ES-I3 (cell line): ENCODE data around the gene RFC3.

Experiments
- H3K36me3 ChIP-seq: 2 replicates; pipeline ENCODE4 v1.6.1; 2013; ENCODE audit warnings: mild to moderate bottlenecking, low read length, control low read depth, moderate library complexity; ENCODE audit not compliant: insufficient read depth
- H3K4me1 ChIP-seq: 2 replicates; pipeline ENCODE4 v1.6.1; 2013; ENCODE audit warnings: mild to moderate bottlenecking, control low read depth, low read length; ENCODE audit not compliant: insufficient read depth
- H3K9ac ChIP-seq: 2 replicates; pipeline ENCODE4 v1.6.1; 2013; ENCODE audit warnings: low read depth, mild to moderate bottlenecking, low read length, moderate library complexity
- H3K9me3 ChIP-seq: 2 replicates; pipeline ENCODE4 v1.6.1; 2013; ENCODE audit warnings: mild to moderate bottlenecking, low read length, moderate library complexity; ENCODE audit not compliant: control insufficient read depth, insufficient read depth

Gene RFC3

DNA sequence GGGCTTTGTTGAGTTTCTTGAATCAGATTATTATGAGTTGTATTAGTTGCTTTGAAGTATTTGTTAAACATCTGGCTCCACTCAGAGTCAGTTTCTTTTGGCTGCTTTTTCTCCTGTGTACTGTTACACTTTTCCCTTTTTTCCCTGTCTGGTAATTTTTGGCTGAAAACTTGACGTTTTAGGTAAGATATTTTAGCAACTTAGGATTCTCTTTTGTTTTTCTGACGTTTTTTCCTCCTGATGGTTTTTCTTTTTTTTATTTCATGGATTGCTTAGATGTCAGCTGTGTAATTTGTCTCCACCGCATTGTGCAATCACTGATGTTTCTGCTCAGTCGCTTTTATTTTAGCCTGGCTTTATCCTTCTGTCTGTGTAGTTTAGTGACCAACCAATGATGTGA is 20.7 kb downstream of the RFC3 start:
- Histone ChIP-seq H3K9ac (no peak overlapping the region), H3K4me1 (no peaks in the 10 kb centered on the region), H3K9me3 (no peaks in the 10 kb centered on the region), H3K36me3 (peaks cover 14% of the 10 kb centered on the region)

DNA sequence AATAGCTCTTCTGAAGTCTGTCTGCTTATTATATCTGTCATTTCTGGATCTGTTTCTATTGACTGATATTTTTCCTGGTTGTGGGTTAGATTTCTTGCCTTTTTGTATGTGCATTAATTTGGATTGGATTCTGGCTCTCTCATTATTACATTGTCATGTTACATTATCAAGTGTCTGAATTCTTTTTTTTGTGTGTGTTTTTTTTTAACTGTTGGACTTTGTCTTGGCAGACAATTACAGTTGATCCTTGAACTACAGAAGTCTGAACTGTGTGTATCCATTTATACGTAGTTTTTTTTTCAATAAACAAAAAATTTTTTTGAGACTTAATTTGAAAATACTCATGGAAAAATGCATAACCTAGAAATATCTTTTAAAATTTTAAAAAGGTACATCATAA is 22.5 kb downstream of the RFC3 start:
- H3K4me1 ChIP-seq: no peaks in the 10 kb centered on the region
- H3K36me3 ChIP-seq: peaks cover 14% of the 10 kb centered on the region
- H3K9me3 ChIP-seq: no peaks in the 10 kb centered on the region
- H3K9ac ChIP-seq: no peak overlapping the region

DNA sequence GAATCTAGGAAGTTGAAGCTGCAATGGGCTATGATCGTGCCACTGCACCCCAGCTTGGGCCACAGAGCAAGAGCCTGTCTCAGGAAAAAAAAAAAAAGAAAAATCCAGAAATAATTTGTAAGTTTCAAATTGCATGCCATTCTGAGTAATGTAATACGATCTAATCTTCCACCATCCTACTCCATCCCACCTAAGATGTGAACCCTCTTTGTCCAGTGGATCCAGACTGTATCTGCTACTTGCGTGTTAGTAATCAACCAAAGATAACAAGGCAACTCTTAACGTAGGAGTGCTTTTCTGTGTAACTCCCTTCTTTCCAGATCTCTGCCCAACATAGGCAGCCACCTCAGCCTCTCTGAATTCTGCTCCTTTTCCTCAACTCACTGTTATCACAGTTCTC is 24.3 kb downstream of the RFC3 start:
- H3K9ac ChIP-seq: no peak overlapping the region
- no peaks in the 10 kb centered on the region for H3K9me3 ChIP-seq
- H3K36me3 ChIP-seq: peaks cover 11% of the 10 kb centered on the region
- no peaks in the 10 kb centered on the region for H3K4me1 ChIP-seq

DNA sequence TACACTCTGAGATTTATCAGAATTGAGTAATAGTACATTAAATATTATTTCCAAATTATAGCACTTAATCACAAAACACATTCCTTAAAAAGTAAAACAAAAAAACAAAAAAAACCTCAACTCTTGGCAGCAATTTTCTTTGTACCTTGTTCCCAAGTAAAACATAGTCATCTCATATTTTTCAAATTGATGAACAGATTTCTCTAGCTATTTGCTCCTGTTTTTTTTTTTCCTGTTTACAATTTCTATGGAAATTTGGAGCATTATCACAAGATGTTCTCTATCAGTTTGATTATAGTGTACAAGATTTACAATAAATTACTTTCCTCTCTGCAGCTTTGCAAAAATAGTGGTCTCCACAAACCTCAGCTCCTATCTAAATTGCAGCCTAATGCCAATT is 25.0 kb downstream of the RFC3 start:
- H3K36me3 ChIP-seq: peaks cover 15% of the 10 kb centered on the region
- no peaks in the 10 kb centered on the region for H3K9me3 ChIP-seq
- no peak overlapping the region for H3K9ac ChIP-seq
- H3K4me1 ChIP-seq: no peaks in the 10 kb centered on the region

DNA sequence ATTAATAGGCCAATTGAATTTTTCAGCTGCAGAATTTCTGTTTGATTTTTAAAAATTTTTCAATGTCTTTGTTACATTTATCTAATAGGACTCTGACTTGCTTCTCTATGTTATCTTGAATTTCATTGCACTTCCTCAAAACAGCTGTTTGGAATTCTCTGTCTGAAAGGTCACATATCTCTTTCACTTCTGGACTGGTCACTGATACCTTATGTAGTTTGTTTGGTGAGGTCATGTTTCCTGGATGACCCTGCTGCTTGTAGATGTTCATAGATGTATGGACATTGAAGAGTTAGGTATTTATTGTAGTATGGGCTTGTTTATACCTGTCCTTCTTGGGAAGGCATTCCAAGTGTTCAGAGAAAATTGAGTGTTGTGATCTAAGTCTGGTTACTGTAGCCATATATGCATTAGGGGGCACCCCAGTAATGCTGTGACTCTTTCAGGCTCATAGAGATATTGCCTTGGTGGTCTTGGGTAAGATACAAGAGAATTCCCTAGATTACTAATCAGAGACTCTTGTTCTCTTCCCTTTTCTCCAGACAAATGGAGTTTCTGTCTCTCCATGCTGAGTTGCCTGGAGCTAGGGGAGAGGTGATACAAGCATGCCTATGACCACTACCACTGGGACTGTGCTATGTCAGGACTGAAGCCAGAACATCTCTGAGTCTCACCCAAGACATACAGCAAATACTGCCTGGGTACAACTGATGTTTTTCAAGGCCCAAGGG is 27.8 kb downstream of the RFC3 start:
- Histone ChIP-seq H3K9ac (no peak overlapping the region), H3K9me3 (no peaks in the 10 kb centered on the region), H3K4me1 (no peaks in the 10 kb centered on the region), H3K36me3 (peaks cover 14% of the 10 kb centered on the region)

DNA sequence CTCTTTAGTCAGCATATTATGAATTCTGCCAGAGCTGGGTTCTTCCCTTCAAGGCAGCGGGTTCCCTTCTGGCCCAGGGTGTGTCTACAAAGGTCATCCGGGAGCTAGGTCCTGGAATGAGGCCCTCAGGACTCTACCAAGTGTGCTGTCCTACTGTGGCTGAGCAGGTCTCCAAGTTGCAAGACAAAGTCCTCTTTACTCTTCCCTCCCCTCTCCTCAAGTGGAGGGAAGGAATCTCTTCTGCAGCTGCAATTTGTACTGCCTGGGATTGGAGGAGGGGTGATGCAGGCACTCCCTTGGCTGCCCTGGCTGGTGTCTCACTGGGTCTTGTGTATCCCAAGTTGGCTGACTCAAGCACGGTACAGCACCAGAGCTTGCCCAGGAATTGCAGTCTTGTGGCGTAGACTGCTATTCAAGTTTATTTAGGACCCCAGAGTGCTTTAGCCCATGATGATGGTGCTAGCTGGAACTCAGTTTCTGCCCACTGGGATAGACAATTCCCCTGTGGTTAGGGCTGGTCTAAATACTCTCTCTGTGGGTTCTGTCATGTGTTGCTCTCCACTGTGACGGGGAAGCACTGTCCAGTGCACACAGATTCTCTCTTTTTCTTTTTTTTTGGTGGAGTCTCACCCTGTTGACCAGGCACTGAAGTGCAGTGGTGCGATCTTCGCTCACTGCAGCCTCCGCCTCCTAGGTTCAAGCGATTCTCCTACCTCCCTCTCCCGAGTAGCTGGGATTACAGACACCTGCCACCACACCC is 28.5 kb downstream of the RFC3 start:
- H3K4me1 ChIP-seq: no peaks in the 10 kb centered on the region
- H3K9ac ChIP-seq: no peak overlapping the region
- peaks cover 11% of the 10 kb centered on the region for H3K36me3 ChIP-seq
- no peaks in the 10 kb centered on the region for H3K9me3 ChIP-seq

DNA sequence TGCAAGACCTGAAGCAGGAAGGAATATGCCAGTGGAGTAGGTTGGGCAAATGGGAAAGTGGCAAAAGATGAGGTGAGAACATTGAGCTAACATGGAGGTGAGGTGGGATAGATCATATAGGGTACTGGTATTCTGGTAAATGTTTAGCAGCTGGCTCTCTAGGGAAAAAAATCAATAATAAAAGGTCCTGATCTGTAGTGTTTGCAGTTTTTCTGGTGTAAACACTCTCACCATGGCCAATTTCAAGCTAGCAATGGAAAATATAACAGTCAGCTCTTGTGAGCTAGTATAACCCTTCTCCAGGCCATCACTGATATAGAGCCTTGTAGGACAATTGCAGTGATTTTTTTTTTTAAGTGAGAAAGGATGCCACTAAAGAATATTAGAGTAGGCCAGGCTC is 31.3 kb downstream of the RFC3 start:
- Histone ChIP-seq H3K4me1 (no peaks in the 10 kb centered on the region), H3K9me3 (no peaks in the 10 kb centered on the region), H3K9ac (no peak overlapping the region), H3K36me3 (peaks cover 11% of the 10 kb centered on the region)

DNA sequence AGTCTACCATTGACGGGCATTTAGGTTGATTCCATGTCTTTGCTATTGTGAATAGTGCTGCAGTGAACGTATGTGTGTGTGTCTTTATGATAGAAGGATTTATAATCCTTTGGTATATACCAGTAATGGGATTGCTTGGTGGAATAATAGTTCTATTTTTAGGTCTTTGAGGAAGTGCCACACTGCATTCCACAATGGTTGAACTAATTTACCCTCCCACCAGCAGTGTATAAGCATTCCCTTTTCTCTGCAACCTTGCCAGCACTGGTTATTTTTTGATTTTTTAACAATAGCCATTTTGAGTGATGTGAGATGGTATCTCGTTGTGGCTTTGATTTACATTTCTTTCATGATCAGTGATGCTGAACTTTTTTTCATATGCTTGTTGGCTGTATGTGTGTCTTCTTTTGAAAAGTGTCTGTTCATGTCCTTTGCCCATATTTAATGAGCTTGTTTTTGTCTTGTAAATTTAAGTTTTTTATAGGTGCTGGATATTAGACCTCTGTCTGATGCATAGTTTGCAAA is 37.5 kb downstream of the RFC3 start:
- no peaks in the 10 kb centered on the region for H3K36me3 ChIP-seq
- H3K9ac ChIP-seq: no peak overlapping the region
- no peaks in the 10 kb centered on the region for H3K9me3 ChIP-seq
- H3K4me1 ChIP-seq: no peaks in the 10 kb centered on the region

DNA sequence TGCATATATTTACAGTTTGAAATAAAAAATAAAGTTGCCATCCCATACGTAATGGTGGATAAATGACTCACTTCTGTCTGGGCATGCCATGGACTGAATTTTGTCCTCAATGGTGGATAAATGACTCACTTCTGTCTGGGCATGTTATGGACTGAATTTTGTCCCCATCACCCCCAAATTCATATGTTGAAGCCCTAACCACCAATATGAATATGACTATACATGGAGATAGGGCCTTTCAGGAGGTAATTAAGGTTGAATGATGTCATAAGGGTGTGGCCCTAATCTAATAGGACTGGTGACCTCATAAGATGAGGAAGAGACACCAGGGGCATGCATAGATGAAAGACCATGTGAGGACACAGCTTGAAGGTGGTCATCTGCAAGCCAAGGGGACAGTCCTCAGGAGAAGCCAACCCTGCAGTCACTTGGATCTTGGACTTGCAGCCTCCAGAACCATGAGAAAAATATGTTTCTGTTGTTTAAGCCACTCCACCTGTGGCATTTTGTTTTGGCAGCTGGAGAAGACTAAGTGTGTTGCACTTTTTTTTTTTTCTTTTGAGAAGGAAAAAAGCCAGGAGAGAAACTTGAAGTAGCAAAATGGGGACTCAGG is 41.8 kb downstream of the RFC3 start:
- Histone ChIP-seq H3K9ac (no peak overlapping the region), H3K36me3 (no peaks in the 10 kb centered on the region)

DNA sequence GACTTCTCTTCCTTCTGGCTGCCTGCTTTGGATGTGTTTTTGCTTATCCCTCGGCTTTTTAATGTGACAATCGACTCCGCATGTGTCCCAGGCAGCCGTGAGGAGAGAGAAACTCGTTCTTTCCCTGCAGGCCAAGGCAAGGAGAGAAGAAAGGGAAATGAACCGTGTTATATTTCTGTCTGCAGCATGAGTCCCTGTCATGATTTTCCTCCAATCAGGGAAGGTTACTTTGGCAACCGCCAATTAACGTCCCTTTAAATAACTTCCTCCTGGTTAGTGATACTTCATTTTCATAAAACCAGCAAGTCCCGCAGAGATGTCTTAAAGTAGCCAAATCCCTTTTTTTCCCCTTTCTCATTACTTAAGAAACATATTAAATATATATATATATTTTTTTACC is 42.6 kb downstream of the RFC3 start:
- H3K4me1 ChIP-seq: no peaks in the 10 kb centered on the region
- H3K9me3 ChIP-seq: no peaks in the 10 kb centered on the region
- no peak overlapping the region for H3K9ac ChIP-seq
- H3K36me3 ChIP-seq: no peaks in the 10 kb centered on the region

More for the DNA sequence above, 41.8 kb downstream of the RFC3 start:
- no peaks in the 10 kb centered on the region for H3K4me1 ChIP-seq
- no peaks in the 10 kb centered on the region for H3K9me3 ChIP-seq

DNA sequence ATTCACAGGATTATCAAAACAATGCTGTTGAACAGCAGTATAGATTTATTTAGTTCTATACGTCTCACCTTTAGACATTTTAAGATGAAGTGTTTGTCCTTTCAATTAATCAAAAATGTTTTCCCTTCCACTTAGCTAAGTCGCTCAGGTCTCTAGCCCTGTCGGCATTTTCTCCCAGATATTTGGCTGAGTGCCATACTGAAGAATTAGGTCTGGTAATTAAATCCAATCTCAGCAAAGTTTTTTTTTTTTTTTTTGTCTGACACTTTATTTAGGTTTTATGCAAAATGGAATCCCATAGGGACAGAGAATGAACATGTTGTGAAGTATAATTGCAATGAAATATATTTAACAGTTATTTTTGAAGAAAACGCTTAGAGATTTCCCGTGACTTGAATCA is 44.1 kb downstream of the RFC3 start:
- Histone ChIP-seq H3K4me1 (no peaks in the 10 kb centered on the region), H3K9me3 (no peaks in the 10 kb centered on the region), H3K36me3 (no peaks in the 10 kb centered on the region), H3K9ac (no peak overlapping the region)

DNA sequence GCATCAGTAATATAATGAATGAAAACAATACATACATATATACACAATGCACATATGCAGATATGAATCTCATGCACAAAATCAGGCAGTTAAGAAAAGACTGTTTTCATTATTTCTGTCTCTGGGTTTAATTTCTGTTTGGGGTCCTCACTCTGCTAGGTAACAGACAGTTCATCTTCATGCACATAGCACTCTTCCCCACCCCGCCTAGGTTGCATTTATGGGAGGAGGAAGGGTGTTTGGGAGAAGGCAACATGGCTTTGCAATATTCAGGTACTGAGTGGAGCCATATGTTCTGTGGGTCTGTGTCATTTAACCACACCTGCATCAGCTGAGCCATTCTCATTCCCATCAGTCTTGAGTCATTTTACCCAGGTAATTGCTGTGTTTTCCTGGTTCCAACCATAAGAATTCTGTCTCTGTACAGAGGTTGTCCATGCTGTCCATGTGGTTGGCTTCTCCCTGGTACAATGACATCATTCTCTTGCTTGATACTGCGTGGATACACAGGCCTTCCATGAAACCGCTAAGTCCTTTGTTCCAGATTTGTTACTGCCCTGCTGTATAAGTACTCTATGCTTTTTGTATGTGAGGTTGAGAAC is 45.3 kb downstream of the RFC3 start:
- no peaks in the 10 kb centered on the region for H3K4me1 ChIP-seq
- no peak overlapping the region for H3K9ac ChIP-seq
- H3K9me3 ChIP-seq: no peaks in the 10 kb centered on the region
- no peaks in the 10 kb centered on the region for H3K36me3 ChIP-seq

DNA sequence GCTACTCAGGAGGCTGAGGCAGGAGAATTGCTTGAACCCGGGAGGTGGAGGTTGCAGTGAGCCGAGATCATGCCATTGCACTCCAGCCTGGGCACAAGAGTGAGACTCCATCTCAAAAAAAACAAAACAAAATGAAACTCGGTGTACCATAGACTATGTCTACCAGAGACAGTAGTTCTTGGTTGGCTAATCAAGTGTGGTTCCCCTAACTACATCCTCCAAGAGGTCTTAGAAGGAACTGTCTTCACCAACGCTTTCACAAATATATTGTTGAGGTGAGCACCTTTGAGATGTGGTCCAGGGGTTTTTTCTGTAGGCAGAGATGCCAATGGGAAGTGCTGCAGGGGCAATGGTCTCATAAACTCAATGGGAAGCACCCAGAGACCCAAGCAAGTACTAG is 48.0 kb downstream of the RFC3 start:
- Histone ChIP-seq H3K9ac (no peak overlapping the region), H3K9me3 (no peaks in the 10 kb centered on the region), H3K36me3 (no peaks in the 10 kb centered on the region), H3K4me1 (no peaks in the 10 kb centered on the region)

DNA sequence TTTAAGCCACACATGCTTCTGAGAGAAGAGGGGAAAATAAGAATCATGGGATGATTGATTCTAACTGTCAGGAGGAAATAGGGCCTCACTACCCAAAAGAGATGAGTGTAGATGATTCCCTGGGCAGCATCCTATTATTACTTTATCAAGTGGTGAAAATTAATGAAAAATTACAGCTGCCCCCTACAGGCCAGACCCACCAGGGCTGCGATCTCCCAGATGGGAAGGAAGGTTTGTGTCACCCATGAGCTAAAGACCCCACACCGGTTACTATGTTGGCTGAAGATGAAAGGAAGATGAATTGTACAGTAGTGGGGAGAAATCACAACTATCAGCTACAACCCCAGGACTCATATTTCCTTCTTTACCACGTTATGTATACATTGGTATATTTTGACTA is 49.5 kb downstream of the RFC3 start:
- Histone ChIP-seq H3K4me1 (no peaks in the 10 kb centered on the region), H3K9me3 (no peaks in the 10 kb centered on the region), H3K36me3 (no peaks in the 10 kb centered on the region), H3K9ac (no peak overlapping the region)
